Upper lobe of left lung (tissue), 4 donors: ENCODE data around the gene AAR2.

ENCODE experiments used
- CTCF ChIP-seq, 6 experiments: fragments of 450-650 bp in 4 of 6; fragments of 200-600 bp in 2 of 6; sonication (generic) in 2 of 6; IDR thresholded peaks; one replicate each; pipeline ENCODE4 v1.5.1; 2016 to 2019; ENCODE audit warnings: antibody characterized with exemption in 6 of 6
- EP300 ChIP-seq, 4 donors: sonication (generic); formaldehyde crosslinking; IDR thresholded peaks; one replicate each; pipeline ENCODE4 v1.5.1; 2017; ENCODE audit warnings: antibody characterized with exemption in 4 of 4, control low read depth in 2 of 4

- TF ChIP-seq EP300 (IDR thresholded peaks at IDR 0.05) = no peak
- TF ChIP-seq CTCF (IDR thresholded peaks at IDR 0.05) = no peak
Measured at GRCh38 chr20:36301359-36302119, 65.3 kb downstream of the AAR2 start.
